ENCODE results near the gene CEACAM19. TPM values are rescaled to one million over a fixed set of nuclear protein-coding genes. Genes with fewer than 3 reads are reported as not detected.

The CEACAM19 gene
- total and polyA plus RNA-seq, 11 donors = 1.9 to 12.8 (median 5.1) TPM

- H3K36me3 ChIP-seq = peaks cover 0 to 8% (median 0%) of the 10 kb centered on the region in 9 donors
- ATAC-seq (no peak), DNase-seq (no peak)
- peaks cover 0 to 5% (median 0%) of the 10 kb centered on the region in 12 donors for H3K4me1 ChIP-seq
- no peak overlapping the region for H3K4me3 ChIP-seq
- no peak overlapping the region for H3K27ac ChIP-seq
- intact Hi-C loops (cut with DNase I) = no loop called here
- TF ChIP-seq POLR2A (IDR thresholded peaks at IDR 0.05) = no peak
- WGBS, 4 donors = 69 to 83% (median 76%) methylated on average over 1 of the region's 1 CpG
- H3K9me3 ChIP-seq = no peaks in the 10 kb centered on the region
- no peaks in the 10 kb centered on the region for H3K27me3 ChIP-seq
Observed at GRCh38 chr19:44672226-44672625, 944 bp downstream of the CEACAM19 start.

- 93 to 98% (median 94%) methylated on average over 4 of the region's 4 CpGs for WGBS, 4 donors
Observed at GRCh38 chr19:44673510-44673909, 2.2 kb downstream of the CEACAM19 start.

DNA sequence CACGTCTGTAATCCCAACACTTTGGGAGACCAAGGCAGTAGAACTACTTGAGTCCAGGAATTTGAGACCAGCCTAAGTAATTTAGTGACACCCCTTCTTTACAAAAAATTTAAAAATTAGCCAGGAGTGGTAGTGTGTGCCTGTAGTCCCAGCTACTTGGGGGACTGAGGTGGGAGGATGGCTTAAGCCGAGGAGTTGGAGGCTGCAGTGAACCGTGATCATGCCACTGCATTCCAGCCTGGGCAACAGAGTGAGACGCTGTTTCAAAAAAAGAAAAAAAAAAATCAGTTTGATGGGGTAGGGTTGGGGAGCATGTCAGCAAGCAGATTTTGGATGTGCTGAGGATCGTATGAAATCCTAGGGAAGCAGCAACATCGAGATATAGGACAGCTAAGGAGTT, 4.2 kb downstream of the CEACAM19 start:
- WGBS, 4 donors = 87 to 93% (median 91%) methylated on average over 6 of the region's 6 CpGs
- H3K27me3 ChIP-seq = no peaks in the 10 kb centered on the region
- intact Hi-C loops (cut with DNase I) = no loop called here
- DNase-seq = no peak
- H3K9me3 ChIP-seq = no peaks in the 10 kb centered on the region
- H3K36me3 ChIP-seq = peaks cover 0 to 16% (median 0%) of the 10 kb centered on the region in 9 donors
- H3K27ac ChIP-seq = no peak overlapping the region
- peaks cover 0 to 11% (median 0%) of the 10 kb centered on the region in 12 donors for H3K4me1 ChIP-seq
- no peak for ATAC-seq
- H3K4me3 ChIP-seq = no peak overlapping the region
- TF ChIP-seq CTCF (IDR thresholded peaks at IDR 0.05) = no peak
- TF ChIP-seq POLR2A (IDR thresholded peaks at IDR 0.05) = no peak

More at GRCh38 chr19:44673510-44673909, 2.2 kb downstream of the CEACAM19 start:
- DNase-seq (peak in 1 of 5 donors; percentile 7), ATAC-seq (no peak)
- H3K27me3 ChIP-seq = no peaks in the 10 kb centered on the region
- H3K4me1 ChIP-seq = peaks cover 0 to 11% (median 0%) of the 10 kb centered on the region in 12 donors
- intact Hi-C loops (cut with DNase I) = no loop called here
- no peaks in the 10 kb centered on the region for H3K9me3 ChIP-seq
- H3K36me3 ChIP-seq = peaks cover 0 to 8% (median 0%) of the 10 kb centered on the region in 9 donors
- TF ChIP-seq CTCF (IDR thresholded peaks at IDR 0.05) = no peak
- no peak for TF ChIP-seq POLR2A (IDR thresholded peaks at IDR 0.05)
- H3K27ac ChIP-seq = no peak overlapping the region
- H3K4me3 ChIP-seq = no peak overlapping the region

DNA sequence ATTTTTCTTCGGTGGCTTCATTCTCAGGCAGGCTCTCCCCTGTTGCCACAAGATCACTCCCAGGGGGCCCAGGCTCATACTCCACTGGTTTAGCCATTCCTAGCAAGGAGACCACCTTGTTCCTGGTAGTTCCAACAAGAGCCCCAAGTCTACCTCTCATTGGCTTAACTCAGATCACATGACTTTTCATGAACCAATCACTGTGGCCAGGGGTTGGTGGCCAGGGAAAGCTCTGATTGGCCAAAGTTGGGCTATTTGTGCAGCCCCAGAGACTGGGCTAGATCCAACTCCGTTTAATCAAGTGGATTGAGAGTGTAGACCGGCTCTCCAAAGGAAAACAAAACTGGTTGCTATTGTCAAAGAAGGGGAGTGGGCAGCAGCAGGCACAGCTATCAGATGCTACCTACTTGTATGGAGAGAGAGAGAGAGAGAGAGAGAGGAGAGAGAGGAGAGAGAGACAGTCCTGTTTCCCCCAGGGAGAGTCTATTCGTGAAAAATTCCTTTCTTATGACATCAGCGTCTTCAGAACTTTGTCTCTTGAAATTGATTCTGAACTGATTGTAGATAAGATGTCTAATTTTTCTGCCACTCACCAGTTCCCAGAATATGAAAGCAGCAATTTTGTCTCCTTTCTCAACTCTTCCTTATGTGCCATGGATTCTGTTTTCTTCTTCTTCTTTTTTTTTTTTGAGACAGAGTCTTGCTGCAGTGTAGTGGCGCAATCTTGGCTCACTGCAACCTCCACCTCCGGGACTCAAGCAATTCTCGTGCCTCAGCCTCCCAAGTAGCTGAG, 5.9 kb downstream of the CEACAM19 start:
- ATAC-seq (no peak), DNase-seq (peak in 1 of 5 donors; percentile 30)
- intact Hi-C loops (cut with DNase I) = no loop called here
- Histone ChIP-seq H3K4me1 (peaks cover 0 to 11% (median 0%) of the 10 kb centered on the region in 12 donors), H3K4me3 (no peak overlapping the region), H3K9me3 (no peaks in the 10 kb centered on the region), H3K36me3 (peaks cover 0 to 18% (median 0%) of the 10 kb centered on the region in 9 donors), H3K27me3 (no peaks in the 10 kb centered on the region), H3K27ac (no peak overlapping the region)
- WGBS, 4 donors = 58 to 71% (median 67%) methylated on average over 8 of the region's 8 CpGs
- TF ChIP-seq POLR2A (IDR thresholded peaks at IDR 0.05) (no peak), CTCF (IDR thresholded peaks at IDR 0.05) (no peak)

All from heart left ventricle (tissue), 16 donors.